Non-pigmented ciliary epithelial cell (primary cell): ENCODE data around the gene SNAP91.
"Not testable (repeated sequence)": the region's sequence is repeated elsewhere in the genome, so short reads cannot be mapped to it uniquely, and the experiment has no call there.

Source experiments
- DNase-seq: peaks from one replicate; pipeline ENCODE4 v3.0.0-alpha.2; 2010; ENCODE audit warnings: low read depth

SNAP91 gene, protein sequence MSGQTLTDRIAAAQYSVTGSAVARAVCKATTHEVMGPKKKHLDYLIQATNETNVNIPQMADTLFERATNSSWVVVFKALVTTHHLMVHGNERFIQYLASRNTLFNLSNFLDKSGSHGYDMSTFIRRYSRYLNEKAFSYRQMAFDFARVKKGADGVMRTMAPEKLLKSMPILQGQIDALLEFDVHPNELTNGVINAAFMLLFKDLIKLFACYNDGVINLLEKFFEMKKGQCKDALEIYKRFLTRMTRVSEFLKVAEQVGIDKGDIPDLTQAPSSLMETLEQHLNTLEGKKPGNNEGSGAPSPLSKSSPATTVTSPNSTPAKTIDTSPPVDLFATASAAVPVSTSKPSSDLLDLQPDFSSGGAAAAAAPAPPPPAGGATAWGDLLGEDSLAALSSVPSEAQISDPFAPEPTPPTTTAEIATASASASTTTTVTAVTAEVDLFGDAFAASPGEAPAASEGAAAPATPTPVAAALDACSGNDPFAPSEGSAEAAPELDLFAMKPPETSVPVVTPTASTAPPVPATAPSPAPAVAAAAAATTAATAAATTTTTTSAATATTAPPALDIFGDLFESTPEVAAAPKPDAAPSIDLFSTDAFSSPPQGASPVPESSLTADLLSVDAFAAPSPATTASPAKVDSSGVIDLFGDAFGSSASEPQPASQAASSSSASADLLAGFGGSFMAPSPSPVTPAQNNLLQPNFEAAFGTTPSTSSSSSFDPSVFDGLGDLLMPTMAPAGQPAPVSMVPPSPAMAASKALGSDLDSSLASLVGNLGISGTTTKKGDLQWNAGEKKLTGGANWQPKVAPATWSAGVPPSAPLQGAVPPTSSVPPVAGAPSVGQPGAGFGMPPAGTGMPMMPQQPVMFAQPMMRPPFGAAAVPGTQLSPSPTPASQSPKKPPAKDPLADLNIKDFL

GRCh38 chr6:83708970-83709747, at the start of gene SNAP91:
Gene SNAP91 (minus strand): TSS chr6:83709101. CDS start chr6:83707927, 1,174 bp downstream.
- no peak for DNase-seq

GRCh38 chr6:83758533-83758932, 49.6 kb upstream of the SNAP91 start:
- no peak for DNase-seq

DNA sequence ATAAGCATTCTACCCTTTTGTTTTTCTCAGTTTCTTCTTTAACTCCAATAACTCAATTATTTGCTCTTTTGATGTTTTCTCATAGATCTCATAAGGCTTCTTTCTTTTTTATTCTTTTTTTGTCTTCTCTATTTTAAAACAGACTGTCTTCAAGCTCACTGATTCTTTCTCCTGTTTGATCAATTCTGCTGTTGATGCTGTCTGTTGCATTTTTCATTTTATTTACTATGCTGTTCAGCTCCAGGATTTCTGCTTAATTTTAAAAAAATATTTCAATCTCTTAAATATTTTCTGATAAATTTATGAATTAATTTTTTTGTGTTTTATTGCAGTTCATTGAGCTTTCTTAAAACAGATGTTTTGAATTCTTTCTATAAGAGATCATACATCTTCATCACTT, 48.1 kb upstream of the SNAP91 start:
- no peak for DNase-seq

DNA sequence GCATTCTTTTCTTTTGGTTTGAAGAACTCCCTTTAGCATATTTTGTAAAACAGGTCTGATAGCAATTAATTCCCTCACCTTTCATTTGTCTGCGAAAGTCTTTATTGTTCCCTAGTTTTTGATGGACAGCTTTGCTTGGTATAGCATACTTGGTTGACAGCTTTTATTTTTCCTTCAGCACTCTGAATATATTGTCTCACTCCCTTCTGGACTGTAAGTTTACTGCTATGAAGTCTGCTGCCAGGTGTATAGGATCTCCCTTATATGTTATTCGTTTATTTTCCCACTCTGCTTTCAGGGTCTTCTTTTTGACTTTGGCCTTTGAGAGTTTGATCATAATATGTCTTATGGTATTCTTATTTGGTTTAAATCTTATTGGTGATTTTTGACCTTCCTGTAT, 47.7 kb upstream of the SNAP91 start:
- no peak for DNase-seq

- DNase-seq: not testable (repeated sequence)
Observed at GRCh38 chr6:83752375-83752774, 43.5 kb upstream of the SNAP91 start.

GRCh38 chr6:83741089-83741488, 32.2 kb upstream of the SNAP91 start:
- no peak for DNase-seq

- no peak for DNase-seq
Observed at GRCh38 chr6:83735461-83735860, 26.6 kb upstream of the SNAP91 start.

- no peak for DNase-seq
Observed at GRCh38 chr6:83729871-83730270, 21.0 kb upstream of the SNAP91 start.

DNA sequence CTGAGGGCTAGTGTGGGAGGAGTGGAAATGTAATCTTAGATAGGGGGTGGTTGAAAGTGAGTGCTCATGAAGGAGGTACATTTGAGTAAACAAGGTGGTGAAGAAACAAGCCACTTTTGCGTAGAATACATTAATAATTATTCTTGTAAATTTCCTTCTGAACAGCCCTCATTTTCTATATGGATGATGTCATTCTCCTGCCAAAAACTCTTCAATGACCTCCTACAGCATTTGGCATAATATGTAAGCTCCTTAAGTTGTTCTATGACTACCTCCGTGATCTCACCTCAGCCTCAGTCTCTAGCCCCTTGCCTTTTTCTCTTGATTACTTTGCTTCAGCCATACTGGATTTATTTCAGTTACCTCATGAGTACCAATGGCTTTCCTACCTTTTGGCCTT, 14.0 kb upstream of the SNAP91 start:
- no peak for DNase-seq

GRCh38 chr6:83717809-83718208, 8.9 kb upstream of the SNAP91 start:
- DNase-seq: no peak

GRCh38 chr6:83711958-83712357, 3.1 kb upstream of the SNAP91 start:
- DNase-seq: no peak

GRCh38 chr6:83709748-83710050, 798 bp upstream of the SNAP91 start:
- no peak for DNase-seq

GRCh38 chr6:83708546-83708969, 343 bp downstream of the SNAP91 start:
- no peak for DNase-seq

- no peak for DNase-seq
Observed at GRCh38 chr6:83707829-83708545, 914 bp downstream of the SNAP91 start.

GRCh38 chr6:83702749-83703148, 6.2 kb downstream of the SNAP91 start:
- no peak for DNase-seq

DNA sequence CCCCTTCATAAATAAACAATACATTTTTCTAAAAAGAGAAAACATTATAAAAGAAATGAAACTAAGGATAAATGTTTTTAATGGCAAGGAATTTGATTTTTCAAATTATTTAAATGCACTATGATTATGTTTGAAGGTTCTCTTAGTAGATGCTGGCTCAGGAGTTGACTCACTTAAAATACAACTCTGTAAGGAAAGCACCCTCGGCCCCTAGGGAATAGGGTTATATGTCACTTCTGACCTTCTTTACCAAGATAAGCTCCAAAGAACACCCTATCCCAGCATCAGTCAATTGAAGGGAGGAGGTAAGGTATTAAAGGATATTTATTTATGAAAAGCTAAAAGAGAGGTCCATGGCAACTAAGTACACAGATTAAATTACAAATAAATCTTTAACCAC, 6.8 kb downstream of the SNAP91 start:
- DNase-seq: no peak

DNA sequence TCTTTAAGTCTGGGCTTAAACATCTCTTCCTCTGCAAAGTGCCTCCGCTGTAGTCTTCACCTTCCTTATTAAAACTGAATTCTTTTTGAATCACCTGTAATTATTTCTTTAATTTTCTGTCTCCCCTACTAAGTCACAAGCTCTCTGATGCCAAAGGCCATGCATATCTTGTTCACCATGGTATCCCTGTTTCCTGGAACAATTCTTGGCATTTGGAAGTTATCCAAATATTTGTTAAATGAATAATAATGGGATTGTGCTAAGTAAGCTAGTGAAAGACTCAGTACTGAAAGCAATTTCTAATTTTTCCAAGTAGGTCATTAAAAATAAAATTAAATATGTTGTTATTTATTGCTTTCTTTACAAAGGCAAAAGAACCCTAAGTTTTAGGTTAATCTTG, 12.2 kb downstream of the SNAP91 start:
- no peak for DNase-seq

- DNase-seq: no peak
Observed at GRCh38 chr6:83685481-83685880, 23.4 kb downstream of the SNAP91 start.

- DNase-seq: no peak
Observed at GRCh38 chr6:83677791-83678190, 31.1 kb downstream of the SNAP91 start.

GRCh38 chr6:83637953-83638352, 70.9 kb downstream of the SNAP91 start:
- DNase-seq: no peak

- DNase-seq: no peak
Observed at GRCh38 chr6:83636800-83637199, 72.1 kb downstream of the SNAP91 start.

DNA sequence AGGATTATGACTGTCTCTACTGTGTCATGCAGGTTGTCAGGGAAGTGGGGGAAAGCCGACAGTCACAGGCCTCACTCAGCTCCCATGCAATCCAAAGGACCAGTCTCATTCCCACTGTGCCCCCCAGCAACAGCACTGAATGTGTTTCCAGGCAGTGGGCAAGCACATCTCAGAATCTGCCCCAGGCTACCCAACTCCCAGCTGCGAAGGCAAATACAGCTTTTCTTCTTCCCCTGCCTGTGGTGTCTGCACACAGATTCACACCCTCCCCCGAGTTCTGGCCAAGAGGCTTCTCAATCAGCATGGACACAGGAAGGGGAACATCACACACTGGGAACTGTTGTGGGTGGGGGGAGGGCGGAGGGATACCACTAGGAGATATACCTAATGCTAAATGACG, 75.3 kb downstream of the SNAP91 start:
- no peak for DNase-seq
